Lower leg skin (tissue), 3 donors: ENCODE data around the gene GOLPH3L.

Experiments used
- CTCF ChIP-seq, 3 donors: fragments of 450-650 bp; IDR thresholded peaks; one replicate each; pipeline ENCODE4 v1.5.1; 2016; ENCODE audit warnings: antibody characterized with exemption in 3 of 3, mild to moderate bottlenecking in 3 of 3, moderate library complexity in 2 of 3
- POLR2A ChIP-seq, 2 donors: fragments of 450-650 bp; IDR thresholded peaks; one replicate each; pipeline ENCODE4 v1.6.1; 2016 to 2017; ENCODE audit warnings: antibody characterized with exemption in 2 of 2, mild to moderate bottlenecking in 1 of 2, moderate library complexity in 1 of 2

GRCh38 chr1:150612014-150612345 is 85.0 kb downstream of the GOLPH3L start:
- no peak for TF ChIP-seq CTCF (IDR thresholded peaks at IDR 0.05)
- TF ChIP-seq POLR2A (IDR thresholded peaks at IDR 0.05), result no peak
